ENCODE data around the gene ZNF516.

Gene ZNF516

DNA sequence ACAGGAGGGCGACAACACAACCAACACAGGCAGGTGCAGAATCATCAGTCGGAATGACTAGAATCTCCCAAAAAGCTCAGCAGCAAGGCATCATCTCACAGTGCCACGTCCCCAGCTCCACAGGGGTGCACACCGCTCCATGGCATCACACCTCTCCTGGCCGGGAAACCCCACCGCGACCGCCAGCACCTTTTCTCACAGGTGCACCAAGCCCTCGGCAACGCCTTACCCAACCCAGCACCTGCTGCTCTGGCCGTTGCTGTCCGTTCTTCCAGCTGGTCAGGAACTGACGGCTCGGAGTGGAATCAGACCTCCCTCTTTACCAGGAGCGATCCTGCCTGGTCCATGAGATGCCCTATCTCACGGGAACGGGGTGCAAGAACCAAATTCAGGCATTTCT is 61.3 kb downstream of the ZNF516 start (continued):
- TF ChIP-seq, protein P1, sequence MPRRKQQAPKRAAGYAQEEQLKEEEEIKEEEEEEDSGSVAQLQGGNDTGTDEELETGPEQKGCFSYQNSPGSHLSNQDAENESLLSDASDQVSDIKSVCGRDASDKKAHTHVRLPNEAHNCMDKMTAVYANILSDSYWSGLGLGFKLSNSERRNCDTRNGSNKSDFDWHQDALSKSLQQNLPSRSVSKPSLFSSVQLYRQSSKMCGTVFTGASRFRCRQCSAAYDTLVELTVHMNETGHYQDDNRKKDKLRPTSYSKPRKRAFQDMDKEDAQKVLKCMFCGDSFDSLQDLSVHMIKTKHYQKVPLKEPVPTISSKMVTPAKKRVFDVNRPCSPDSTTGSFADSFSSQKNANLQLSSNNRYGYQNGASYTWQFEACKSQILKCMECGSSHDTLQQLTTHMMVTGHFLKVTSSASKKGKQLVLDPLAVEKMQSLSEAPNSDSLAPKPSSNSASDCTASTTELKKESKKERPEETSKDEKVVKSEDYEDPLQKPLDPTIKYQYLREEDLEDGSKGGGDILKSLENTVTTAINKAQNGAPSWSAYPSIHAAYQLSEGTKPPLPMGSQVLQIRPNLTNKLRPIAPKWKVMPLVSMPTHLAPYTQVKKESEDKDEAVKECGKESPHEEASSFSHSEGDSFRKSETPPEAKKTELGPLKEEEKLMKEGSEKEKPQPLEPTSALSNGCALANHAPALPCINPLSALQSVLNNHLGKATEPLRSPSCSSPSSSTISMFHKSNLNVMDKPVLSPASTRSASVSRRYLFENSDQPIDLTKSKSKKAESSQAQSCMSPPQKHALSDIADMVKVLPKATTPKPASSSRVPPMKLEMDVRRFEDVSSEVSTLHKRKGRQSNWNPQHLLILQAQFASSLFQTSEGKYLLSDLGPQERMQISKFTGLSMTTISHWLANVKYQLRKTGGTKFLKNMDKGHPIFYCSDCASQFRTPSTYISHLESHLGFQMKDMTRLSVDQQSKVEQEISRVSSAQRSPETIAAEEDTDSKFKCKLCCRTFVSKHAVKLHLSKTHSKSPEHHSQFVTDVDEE (CRISPR knock-in tag; IDR thresholded peaks at IDR 0.05), result no peak
- no peak for TF ChIP-seq ISL1 (CRISPR knock-in tag; IDR thresholded peaks at IDR 0.05)
- TF ChIP-seq TOX (CRISPR knock-in tag; IDR thresholded peaks at IDR 0.05; ENCODE audit: borderline replicate concordance), result no peak

DNA sequence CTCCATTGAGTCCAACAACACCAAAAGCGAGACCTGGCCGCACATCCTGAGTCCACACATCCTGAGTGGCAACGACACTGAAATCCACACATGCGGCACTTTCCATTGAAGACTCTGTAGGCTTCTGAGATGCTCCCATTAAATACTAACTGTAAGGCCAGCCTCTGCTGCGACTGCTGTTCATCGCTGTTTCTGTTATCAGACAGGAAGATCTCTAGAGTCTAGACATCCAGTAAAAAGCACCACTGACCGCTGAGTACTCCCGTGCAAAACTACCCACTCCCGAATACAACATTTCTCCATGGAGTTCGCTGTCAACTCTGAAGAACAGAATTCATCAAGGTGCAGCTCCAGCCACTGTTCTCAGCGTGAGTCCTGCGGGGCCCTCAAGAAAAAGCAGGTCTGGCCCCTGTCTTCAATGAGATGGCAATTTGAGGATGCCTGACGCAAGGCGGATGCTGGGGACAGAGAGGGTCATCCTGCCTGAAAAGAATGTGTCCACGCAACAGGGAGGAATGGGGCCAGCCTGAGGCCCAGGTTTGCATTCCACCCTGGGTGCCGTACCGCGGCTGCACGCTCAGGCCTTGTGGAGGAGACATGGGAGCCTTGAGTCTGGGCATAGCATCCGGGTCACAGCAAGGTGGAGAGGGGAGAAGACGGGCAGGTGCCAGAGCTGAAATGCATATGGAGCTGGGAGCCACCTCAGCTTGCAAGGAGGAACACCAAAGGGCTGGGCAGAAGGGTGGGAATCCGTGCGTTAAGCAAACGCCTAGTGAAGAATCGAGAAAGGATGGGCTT is 61.9 kb downstream of the ZNF516 start:
- no peak for ATAC-seq
- no peak for TF ChIP-seq CREB5 (CRISPR knock-in tag; IDR thresholded peaks at IDR 0.05; ENCODE audit: low read depth)
- no peak for TF ChIP-seq CSRNP3 (CRISPR knock-in tag; IDR thresholded peaks at IDR 0.05)
- no peak for TF ChIP-seq TOX (CRISPR knock-in tag; IDR thresholded peaks at IDR 0.05; ENCODE audit: borderline replicate concordance)
- no peak for TF ChIP-seq RARB (CRISPR knock-in tag; IDR thresholded peaks at IDR 0.05)
- TF ChIP-seq OSR1 (CRISPR knock-in tag; IDR thresholded peaks at IDR 0.05), result no peak
- no peak for TF ChIP-seq ZNF8 (CRISPR knock-in tag; IDR thresholded peaks at IDR 0.05)
- no peak for TF ChIP-seq GLIS3 (CRISPR knock-in tag; IDR thresholded peaks at IDR 0.05)
- TF ChIP-seq ISL1 (CRISPR knock-in tag; IDR thresholded peaks at IDR 0.05), result no peak
- TF ChIP-seq PPARA (CRISPR knock-in tag; IDR thresholded peaks at IDR 0.05; ENCODE audit: borderline replicate concordance), result no peak
- TF ChIP-seq ZC3H10 (CRISPR knock-in tag; IDR thresholded peaks at IDR 0.05), result no peak
- no peak for TF ChIP-seq TCF4 (CRISPR knock-in tag; IDR thresholded peaks at IDR 0.05; ENCODE audit: borderline replicate concordance)

GRCh38 chr18:76432274-76432755 is 62.7 kb downstream of the ZNF516 start:
- TF ChIP-seq ZC3H10 (CRISPR knock-in tag; IDR thresholded peaks at IDR 0.05), result no peak
- no peak for TF ChIP-seq ZNF565 (CRISPR knock-in tag; conservative IDR thresholded peaks at IDR 0.05; ENCODE audit: low read depth)
- ATAC-seq, result no peak

DNA sequence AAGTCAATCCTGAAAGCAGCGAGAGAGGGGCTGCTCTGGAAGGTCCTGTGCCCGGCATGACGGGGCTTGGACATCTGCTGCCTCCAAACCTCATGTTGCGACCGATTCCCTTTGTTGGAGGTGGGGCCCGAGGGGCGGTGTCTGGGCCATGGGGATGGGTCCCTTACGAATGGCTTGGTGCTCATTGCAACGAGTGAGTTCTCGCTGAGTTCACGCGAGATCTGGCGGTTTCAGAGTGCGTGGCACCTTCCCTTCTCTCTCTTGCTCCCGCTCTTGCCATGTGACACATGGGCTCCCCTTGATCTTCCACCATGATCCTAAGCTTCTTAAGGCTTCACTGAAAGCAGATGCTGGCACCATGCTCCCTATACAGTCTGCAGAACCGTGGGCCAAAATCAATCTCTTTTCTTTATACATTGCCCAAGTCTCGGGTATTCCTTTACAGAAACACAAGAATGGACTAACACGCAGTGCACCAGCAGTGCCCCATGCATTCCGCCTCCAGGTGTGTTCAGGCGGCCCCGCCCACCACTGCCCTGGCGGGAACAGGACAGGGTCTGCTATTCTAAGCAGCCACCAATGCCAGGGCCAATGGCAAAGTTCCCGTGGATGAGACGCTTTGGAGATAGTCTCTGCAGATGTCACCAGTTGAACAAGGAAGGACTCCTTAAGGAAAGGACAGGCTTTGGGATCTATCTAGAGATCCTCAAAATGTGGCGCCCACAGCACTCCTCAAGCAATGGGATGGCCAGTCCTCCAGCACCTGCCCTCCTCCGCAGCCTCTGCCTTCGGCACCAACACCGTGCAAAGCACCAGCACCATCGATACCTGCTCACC is 63.4 kb downstream of the ZNF516 start:
- TF ChIP-seq CREB5 (CRISPR knock-in tag; IDR thresholded peaks at IDR 0.05; ENCODE audit: low read depth), result no peak
- no peak for TF ChIP-seq RARB (CRISPR knock-in tag; IDR thresholded peaks at IDR 0.05)
- no peak for TF ChIP-seq ZNF70 (CRISPR knock-in tag; IDR thresholded peaks at IDR 0.05)
- no peak for TF ChIP-seq ZC3H10 (CRISPR knock-in tag; IDR thresholded peaks at IDR 0.05)
- no peak for TF ChIP-seq ZNF565 (CRISPR knock-in tag; conservative IDR thresholded peaks at IDR 0.05; ENCODE audit: low read depth)
- TF ChIP-seq CSRNP3 (CRISPR knock-in tag; IDR thresholded peaks at IDR 0.05), result no peak
- TF ChIP-seq POU6F1 (CRISPR knock-in tag; IDR thresholded peaks at IDR 0.05; ENCODE audit: borderline replicate concordance, low read depth), result no peak
- TF ChIP-seq ISL1 (CRISPR knock-in tag; IDR thresholded peaks at IDR 0.05), result no peak
- TF ChIP-seq ZFP30 (CRISPR knock-in tag; IDR thresholded peaks at IDR 0.05), result no peak
- no peak for TF ChIP-seq TCF4 (CRISPR knock-in tag; IDR thresholded peaks at IDR 0.05; ENCODE audit: borderline replicate concordance)
- no peak for ATAC-seq
